Measurements from ENCODE around the gene LSAMP. TPM values are rescaled to one million over a fixed set of nuclear protein-coding genes. Genes with fewer than 3 reads are reported as not detected.

The LSAMP gene
- total RNA-seq, 1 experiment from 2014 or later, result not detected

DNA sequence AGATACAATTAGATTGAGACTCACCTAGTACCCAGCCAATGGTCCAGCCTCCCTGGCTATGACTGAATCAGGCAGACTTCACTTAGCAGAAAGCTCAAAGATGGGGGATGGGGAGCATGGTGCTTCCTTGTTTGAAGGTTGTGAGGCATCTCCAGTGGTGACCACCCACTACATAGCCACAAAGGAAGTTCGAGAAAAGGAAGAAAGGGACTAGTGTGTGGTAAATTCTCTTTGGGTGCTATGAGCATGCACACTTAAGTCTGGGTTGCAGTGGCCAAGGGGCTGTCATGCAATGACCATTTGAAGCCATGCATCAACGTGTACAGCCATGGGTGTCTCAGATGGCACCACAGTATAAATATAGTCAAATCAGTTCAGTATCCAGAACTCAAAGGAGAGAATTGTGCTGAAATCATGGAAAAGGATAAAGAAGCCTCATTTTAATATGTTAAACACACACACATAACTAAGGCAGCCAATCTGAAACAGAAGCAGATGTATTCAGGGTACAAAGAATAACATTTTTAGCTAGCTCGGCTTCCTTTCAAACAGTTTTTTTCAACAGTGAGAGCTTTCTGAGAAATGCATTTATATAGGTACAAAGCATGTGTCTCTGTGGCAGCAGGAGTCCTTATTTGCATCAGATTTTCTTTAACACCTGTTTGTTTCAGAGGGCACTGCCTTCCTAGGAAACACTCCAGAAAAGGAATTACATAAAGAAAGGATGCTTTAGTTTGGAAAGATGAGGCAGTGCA is 546.5 kb downstream of the LSAMP start:
- intact Hi-C loops (cut with micrococcal nuclease), result no loop called here
- BruUV-seq (replicated peaks), result no TSS peak
- ChIA-PET CTCF (interaction anchor here (0.6 to 1.2 kb wide), 3 partner anchors 9 to 41 kb away, joined by 3 read pairs; no protein-coding TSS in a partner anchor), POLR2A (no interaction called here)
- H3K27ac Mint-ChIP-seq (ENCODE audit: low read depth, unreplicated experiment), result no peak overlapping the region
- no peaks in the 10 kb centered on the region for H3K4me1 Mint-ChIP-seq (ENCODE audit: insufficient read depth, unreplicated experiment)
- H3K27me3 Mint-ChIP-seq (ENCODE audit: insufficient read depth, unreplicated experiment), result no peaks in the 10 kb centered on the region
- H3K36me3 Mint-ChIP-seq (ENCODE audit: insufficient read depth, unreplicated experiment), result peaks cover 7% of the 10 kb centered on the region
- H3K4me3 Mint-ChIP-seq (ENCODE audit: unreplicated experiment), result no peak overlapping the region
- H3K9me3 Mint-ChIP-seq (ENCODE audit: unreplicated experiment), result no peaks in the 10 kb centered on the region
- TF ChIP-seq, protein P1, sequence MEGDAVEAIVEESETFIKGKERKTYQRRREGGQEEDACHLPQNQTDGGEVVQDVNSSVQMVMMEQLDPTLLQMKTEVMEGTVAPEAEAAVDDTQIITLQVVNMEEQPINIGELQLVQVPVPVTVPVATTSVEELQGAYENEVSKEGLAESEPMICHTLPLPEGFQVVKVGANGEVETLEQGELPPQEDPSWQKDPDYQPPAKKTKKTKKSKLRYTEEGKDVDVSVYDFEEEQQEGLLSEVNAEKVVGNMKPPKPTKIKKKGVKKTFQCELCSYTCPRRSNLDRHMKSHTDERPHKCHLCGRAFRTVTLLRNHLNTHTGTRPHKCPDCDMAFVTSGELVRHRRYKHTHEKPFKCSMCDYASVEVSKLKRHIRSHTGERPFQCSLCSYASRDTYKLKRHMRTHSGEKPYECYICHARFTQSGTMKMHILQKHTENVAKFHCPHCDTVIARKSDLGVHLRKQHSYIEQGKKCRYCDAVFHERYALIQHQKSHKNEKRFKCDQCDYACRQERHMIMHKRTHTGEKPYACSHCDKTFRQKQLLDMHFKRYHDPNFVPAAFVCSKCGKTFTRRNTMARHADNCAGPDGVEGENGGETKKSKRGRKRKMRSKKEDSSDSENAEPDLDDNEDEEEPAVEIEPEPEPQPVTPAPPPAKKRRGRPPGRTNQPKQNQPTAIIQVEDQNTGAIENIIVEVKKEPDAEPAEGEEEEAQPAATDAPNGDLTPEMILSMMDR (IDR thresholded peaks at IDR 0.05; ENCODE audit: unreplicated experiment), result no peak
- no peak for DNase-seq (ENCODE audit: unreplicated experiment)

DNA sequence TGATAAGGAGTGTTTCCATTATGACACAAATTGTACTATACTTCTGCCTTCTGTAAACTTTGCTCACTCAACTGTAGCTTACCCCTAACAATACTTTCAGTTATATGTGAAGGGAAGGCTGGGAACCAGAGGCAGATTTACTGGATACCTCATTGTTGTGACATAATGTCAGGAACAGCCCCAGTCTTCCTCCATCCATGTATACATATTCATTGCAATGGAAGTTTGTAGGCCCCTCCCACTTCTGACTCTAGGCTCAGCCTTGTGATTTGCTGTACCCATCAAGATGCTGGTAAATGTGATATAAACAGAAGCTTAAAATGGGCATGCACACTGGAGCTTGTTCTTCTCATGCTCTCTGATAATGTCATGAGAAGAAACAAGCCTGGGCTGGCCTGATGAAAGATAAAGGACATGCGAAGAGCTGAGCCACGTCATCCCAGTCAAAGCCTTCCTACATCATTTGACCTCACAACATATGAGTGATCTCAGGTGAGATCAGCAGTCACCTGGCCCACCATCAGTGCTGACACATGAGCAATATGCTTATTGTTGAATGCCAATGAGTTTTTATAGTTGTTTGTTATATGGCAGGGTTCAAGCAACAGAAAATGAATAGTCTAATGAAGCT is 554.2 kb downstream of the LSAMP start:
- POLR2A ChIA-PET, result interaction anchor here (0.6 to 0.7 kb wide), 2 partner anchors 41 to 1835 kb away, joined by 3 to 4 read pairs; partner anchors contain the start of gene CCDC191
- H3K27me3 Mint-ChIP-seq (ENCODE audit: insufficient read depth, unreplicated experiment), result no peaks in the 10 kb centered on the region
- TF ChIP-seq, protein P1 (IDR thresholded peaks at IDR 0.05; ENCODE audit: unreplicated experiment), result no peak
- intact Hi-C loops (cut with micrococcal nuclease), result no loop called here
- CTCF ChIA-PET, result interaction anchor here (1.0 kb wide), 1 partner anchor 32 kb away, joined by 3 read pairs; no protein-coding TSS in a partner anchor
- BruUV-seq (replicated peaks), result no TSS peak
- H3K36me3 Mint-ChIP-seq (ENCODE audit: insufficient read depth, unreplicated experiment), result no peaks in the 10 kb centered on the region
- H3K4me3 Mint-ChIP-seq (ENCODE audit: unreplicated experiment), result no peak overlapping the region
- DNase-seq (ENCODE audit: unreplicated experiment), result no peak
- H3K27ac Mint-ChIP-seq (ENCODE audit: low read depth, unreplicated experiment), result no peak overlapping the region
- no peaks in the 10 kb centered on the region for H3K4me1 Mint-ChIP-seq (ENCODE audit: insufficient read depth, unreplicated experiment)
- no peaks in the 10 kb centered on the region for H3K9me3 Mint-ChIP-seq (ENCODE audit: unreplicated experiment)

DNA sequence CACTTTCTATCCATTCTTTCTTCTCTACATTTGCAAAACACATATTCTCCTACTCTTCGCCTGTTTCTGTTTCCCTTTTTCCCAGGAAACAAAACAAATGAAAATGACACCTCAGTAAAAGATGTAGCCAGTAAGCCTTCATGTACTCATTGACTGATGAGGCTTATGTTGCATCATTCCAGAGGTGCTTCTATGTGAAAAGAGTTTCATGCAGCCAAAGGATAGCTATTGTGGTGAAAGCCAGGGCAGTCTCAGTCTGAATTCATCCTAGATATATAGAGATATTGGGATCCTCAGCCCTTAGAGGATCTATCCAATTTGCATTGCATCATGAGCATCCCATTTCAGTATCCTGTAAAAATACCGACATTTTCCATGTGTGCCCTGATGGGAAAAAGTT is 554.7 kb downstream of the LSAMP start:
- ChIA-PET POLR2A (interaction anchor here (0.7 kb wide), 1 partner anchor 41 kb away, joined by 4 read pairs; no protein-coding TSS in a partner anchor), CTCF (no interaction called here)
- BruUV-seq (replicated peaks), result no TSS peak
- no peak overlapping the region for H3K27ac Mint-ChIP-seq (ENCODE audit: low read depth, unreplicated experiment)
- H3K4me1 Mint-ChIP-seq (ENCODE audit: insufficient read depth, unreplicated experiment), result no peaks in the 10 kb centered on the region
- intact Hi-C loops (cut with micrococcal nuclease), result no loop called here
- no peaks in the 10 kb centered on the region for H3K36me3 Mint-ChIP-seq (ENCODE audit: insufficient read depth, unreplicated experiment)
- no peak overlapping the region for H3K4me3 Mint-ChIP-seq (ENCODE audit: unreplicated experiment)
- no peaks in the 10 kb centered on the region for H3K27me3 Mint-ChIP-seq (ENCODE audit: insufficient read depth, unreplicated experiment)
- no peaks in the 10 kb centered on the region for H3K9me3 Mint-ChIP-seq (ENCODE audit: unreplicated experiment)
- TF ChIP-seq, protein P1 (IDR thresholded peaks at IDR 0.05; ENCODE audit: unreplicated experiment), result no peak
- no peak for DNase-seq (ENCODE audit: unreplicated experiment)

DNA sequence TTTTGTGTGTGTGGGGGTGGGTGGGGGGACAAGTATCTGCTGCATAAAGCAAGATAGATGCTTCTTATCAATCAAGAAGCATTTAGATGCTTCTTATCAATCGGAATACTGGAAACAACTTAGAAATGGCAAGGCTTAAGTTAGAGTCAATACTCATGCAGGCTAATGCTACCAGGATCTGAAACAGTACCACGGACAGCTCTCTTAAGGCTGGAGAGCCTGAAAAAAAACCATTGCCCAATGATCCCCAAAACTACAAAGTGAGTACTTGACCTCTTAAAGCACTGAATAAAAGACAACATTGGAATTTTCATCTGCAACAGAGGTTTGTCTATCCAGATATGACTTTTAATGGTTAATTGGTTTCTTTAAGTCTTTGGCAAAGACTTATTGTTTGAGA is 559.7 kb downstream of the LSAMP start:
- no peaks in the 10 kb centered on the region for H3K4me1 Mint-ChIP-seq (ENCODE audit: insufficient read depth, unreplicated experiment)
- no peaks in the 10 kb centered on the region for H3K27me3 Mint-ChIP-seq (ENCODE audit: insufficient read depth, unreplicated experiment)
- ChIA-PET CTCF (no interaction called here), POLR2A (interaction anchor here (0.8 kb wide), 1 partner anchor 21 kb away, joined by 3 read pairs; no protein-coding TSS in a partner anchor)
- no peaks in the 10 kb centered on the region for H3K9me3 Mint-ChIP-seq (ENCODE audit: unreplicated experiment)
- no peak overlapping the region for H3K4me3 Mint-ChIP-seq (ENCODE audit: unreplicated experiment)
- DNase-seq (ENCODE audit: unreplicated experiment), result peak; percentile 45
- no peak overlapping the region for H3K27ac Mint-ChIP-seq (ENCODE audit: low read depth, unreplicated experiment)
- TF ChIP-seq, protein P1 (IDR thresholded peaks at IDR 0.05; ENCODE audit: unreplicated experiment), result no peak
- no TSS peak for BruUV-seq (replicated peaks)
- H3K36me3 Mint-ChIP-seq (ENCODE audit: insufficient read depth, unreplicated experiment), result peaks cover 4% of the 10 kb centered on the region
- intact Hi-C loops (cut with micrococcal nuclease), result no loop called here

Measured in MCF 10A (cell line).